Right forelimb (tissue), 1 donor: Measurements from ENCODE around the gene POLR2C.
A peak's percentile ranks its signal among the peaks of the same experiment; 100 is the strongest.

Experiments used
- DNase-seq: peaks from one replicate; pipeline ENCODE4 v3.0.0-alpha.2; 2018

POLR2C gene

GRCh38 chr16:57504491-57504890, 42.0 kb downstream of the POLR2C start:
- no peak for DNase-seq

- no peak for DNase-seq
Measured at GRCh38 chr16:57505169-57505568, 42.7 kb downstream of the POLR2C start.

GRCh38 chr16:57507136-57508034, 44.9 kb downstream of the POLR2C start:
- DNase-seq, result no peak

- no peak for DNase-seq
Measured at GRCh38 chr16:57508035-57508425, 45.6 kb downstream of the POLR2C start.

GRCh38 chr16:57509231-57509923, 46.9 kb downstream of the POLR2C start:
- no peak for DNase-seq

- DNase-seq, result no peak
Measured at GRCh38 chr16:57510016-57510871, 47.8 kb downstream of the POLR2C start.

GRCh38 chr16:57512296-57513001, 50.0 kb downstream of the POLR2C start:
- DNase-seq, result no peak

GRCh38 chr16:57513371-57514102, 51.1 kb downstream of the POLR2C start:
- no peak for DNase-seq

- DNase-seq, result no peak
Measured at GRCh38 chr16:57514371-57514770, 51.9 kb downstream of the POLR2C start.

- no peak for DNase-seq
Measured at GRCh38 chr16:57514791-57515600, 52.5 kb downstream of the POLR2C start.

- DNase-seq, result no peak
Measured at GRCh38 chr16:57516176-57516725, 53.8 kb downstream of the POLR2C start.

GRCh38 chr16:57516773-57517172, 54.3 kb downstream of the POLR2C start:
- DNase-seq, result no peak

- DNase-seq, result no peak
Measured at GRCh38 chr16:57517397-57518367, 55.2 kb downstream of the POLR2C start.

- no peak for DNase-seq
Measured at GRCh38 chr16:57518520-57518919, 56.0 kb downstream of the POLR2C start.

- no peak for DNase-seq
Measured at GRCh38 chr16:57518922-57519321, 56.4 kb downstream of the POLR2C start.

GRCh38 chr16:57519796-57520360, 57.4 kb downstream of the POLR2C start:
- DNase-seq, result peak; percentile 86
